OCI-LY1 (cell line): ENCODE measurements around the gene CHMP4B.

Experiments
- CTCF ChIP-seq: fragments of 200-600 bp; sonication (generic), shearing (Covaris generic); IDR thresholded peaks from 2 replicates; pipeline ENCODE4 v1.5.1; 2017; ENCODE audit warnings: mild to moderate bottlenecking, antibody characterized with exemption, low read length, moderate library complexity, mixed read lengths
- EZH2 ChIP-seq: fragments of 200-600 bp; sonication (generic), shearing (Covaris generic); IDR thresholded peaks from 2 replicates; pipeline ENCODE4 v1.8.0; 2017; ENCODE audit warnings: borderline replicate concordance, mixed run types, mild to moderate bottlenecking, antibody characterized with exemption, low read length, moderate library complexity, mixed read lengths

- TF ChIP-seq CTCF: no peak
- no peak for TF ChIP-seq EZH2
Observed at GRCh38 chr20:33785503-33785902, 25.6 kb upstream of the CHMP4B start.
